Right ventricle myocardium inferior (tissue), 1 donor: ENCODE data around the gene FNBP1. TPM values are rescaled to one million over a fixed set of nuclear protein-coding genes. Genes with fewer than 3 reads are reported as not detected.
A peak's percentile ranks its signal among the peaks of the same experiment; 100 is the strongest.
"Not testable (repeated sequence)": the region's sequence is repeated elsewhere in the genome, so short reads cannot be mapped to it uniquely, and the experiment has no call there.

ENCODE experiments used
- ATAC-seq: fragments of 200-7000 bp; cut with Tn5 transposase; one replicate; pipeline ENCODE4 v1.9.1; 2020; ENCODE audit warnings: mild to moderate bottlenecking, moderate library complexity
- DNase-seq: peaks from one replicate; pipeline ENCODE4 v3.0.0; 2021; ENCODE audit errors: missing footprints
- intact Hi-C: fragments of 100-400 bp; cut with DNase I; formaldehyde crosslinking; loops from one replicate; pipeline ENCODE4 v1.11.0; 2022
- total RNA-seq: library from RNA; stranded (reverse); fragmentation: NEBNext Ultra II Directional; extraction: Animal tissue kit (Norgen Biotek cat#: 25700); gene quantifications from one replicate; pipeline ENCODE4 v1.2.1, GENCODE V29; 2021
- donor health status: DM: no; HTN: yes; CAD: no; lungs with severe emphysema.

The FNBP1 gene
- total RNA-seq, 1 donor from 2014 or later = 24.2 TPM

DNA sequence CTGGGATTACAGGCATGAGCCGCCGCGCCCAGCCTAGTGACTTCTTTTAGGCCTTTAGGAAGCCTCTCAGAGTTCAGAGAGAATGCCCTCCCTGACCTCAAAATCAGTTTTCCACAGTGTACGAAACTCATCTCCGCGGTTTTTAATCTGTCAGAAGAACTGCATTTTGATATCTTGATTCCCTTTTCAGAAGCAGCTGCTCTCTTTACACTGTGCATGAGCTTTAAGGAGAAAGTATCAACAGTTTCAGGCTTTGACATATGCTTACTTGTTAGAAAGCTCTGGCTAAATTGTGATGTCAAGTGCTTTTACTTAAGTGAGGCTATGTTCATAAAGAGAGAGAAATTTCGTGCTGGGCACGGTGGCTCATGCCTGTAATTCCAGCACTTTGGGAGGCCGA is 133.1 kb downstream of the FNBP1 start:
- ATAC-seq (no peak), DNase-seq (no peak)
- intact Hi-C loops = no loop called here

GRCh38 chr9:129908906-129909305 is 134.1 kb downstream of the FNBP1 start:
- intact Hi-C loops = no loop called here
- DNase-seq (no peak), ATAC-seq (no peak)

GRCh38 chr9:129907201-129907600 is 135.8 kb downstream of the FNBP1 start:
- DNase-seq = no peak
- intact Hi-C loops = no loop called here
- no peak for ATAC-seq

- intact Hi-C loops = no loop called here
- no peak for ATAC-seq
These were observed 136.7 kb downstream of the FNBP1 start for GRCh38 chr9:129906298-129906697.

GRCh38 chr9:129904734-129905133 is 138.3 kb downstream of the FNBP1 start:
- DNase-seq (no peak), ATAC-seq (no peak)
- intact Hi-C loops = no loop called here

More at GRCh38 chr9:129906298-129906697, 136.7 kb downstream of the FNBP1 start:
- DNase-seq = no peak

GRCh38 chr9:129902740-129903134 is 140.3 kb downstream of the FNBP1 start:
- intact Hi-C loops = no loop called here
- DNase-seq (no peak), ATAC-seq (no peak)

DNA sequence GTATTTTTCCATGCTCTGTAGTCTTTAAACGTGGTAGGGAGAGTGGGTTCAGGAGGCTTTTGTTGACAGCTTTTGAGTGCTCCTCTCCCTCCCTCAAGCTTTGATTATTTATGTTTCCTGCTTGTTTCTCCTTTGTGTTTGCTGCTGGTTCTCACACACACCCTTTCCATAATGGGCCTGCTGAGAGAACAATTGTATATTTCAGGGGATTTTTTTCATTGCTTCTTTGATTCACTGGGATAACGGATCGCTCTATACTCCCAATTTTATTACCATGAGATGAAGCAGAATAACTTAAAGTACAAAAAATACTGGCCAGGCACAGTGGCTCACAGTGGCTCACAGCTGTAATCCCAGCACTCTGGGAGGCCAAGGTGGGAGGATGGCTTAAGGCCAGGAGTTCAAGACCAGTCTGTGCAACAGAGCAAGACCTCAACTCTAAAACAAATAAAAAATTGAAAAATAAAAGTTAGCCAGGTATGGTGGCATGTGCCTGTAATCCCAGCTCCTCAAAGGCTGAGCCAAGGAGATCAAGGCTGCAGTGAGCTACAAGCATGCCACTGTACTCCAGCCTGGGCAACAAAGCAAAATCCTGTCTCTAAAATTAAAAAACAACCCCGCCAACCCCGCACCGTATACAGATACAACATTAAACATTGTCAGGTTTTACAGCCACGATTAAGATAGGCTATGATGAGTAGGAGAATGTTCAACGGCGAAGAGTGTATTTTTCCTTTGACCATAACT is 140.8 kb downstream of the FNBP1 start:
- intact Hi-C loops = no loop called here
- no peak for DNase-seq
- ATAC-seq = no peak

- ATAC-seq = no peak
- intact Hi-C loops = no loop called here
- no peak for DNase-seq
These were observed 142.5 kb downstream of the FNBP1 start for GRCh38 chr9:129900263-129901027.

DNA sequence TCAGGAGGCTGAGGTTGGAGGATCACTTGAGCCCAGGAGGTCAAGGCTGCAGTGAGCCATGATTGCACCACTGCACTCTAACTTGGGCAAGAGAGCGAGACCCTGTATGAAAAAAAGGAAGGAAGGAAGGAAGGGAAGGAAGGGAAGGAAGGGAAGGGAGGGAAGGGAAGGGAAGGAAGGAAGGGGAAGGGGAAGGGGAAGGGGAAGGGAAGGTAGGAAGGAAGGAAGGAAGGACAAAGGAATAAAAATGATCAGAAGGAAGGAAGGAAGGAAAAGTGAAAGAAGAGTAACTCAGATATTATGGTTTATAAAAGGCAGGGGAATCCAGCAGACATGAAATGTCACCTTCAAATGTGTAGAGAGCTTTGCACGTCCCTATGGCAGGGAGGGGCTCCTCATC is 143.4 kb downstream of the FNBP1 start:
- intact Hi-C loops = no loop called here
- no peak for DNase-seq
- ATAC-seq = no peak

DNA sequence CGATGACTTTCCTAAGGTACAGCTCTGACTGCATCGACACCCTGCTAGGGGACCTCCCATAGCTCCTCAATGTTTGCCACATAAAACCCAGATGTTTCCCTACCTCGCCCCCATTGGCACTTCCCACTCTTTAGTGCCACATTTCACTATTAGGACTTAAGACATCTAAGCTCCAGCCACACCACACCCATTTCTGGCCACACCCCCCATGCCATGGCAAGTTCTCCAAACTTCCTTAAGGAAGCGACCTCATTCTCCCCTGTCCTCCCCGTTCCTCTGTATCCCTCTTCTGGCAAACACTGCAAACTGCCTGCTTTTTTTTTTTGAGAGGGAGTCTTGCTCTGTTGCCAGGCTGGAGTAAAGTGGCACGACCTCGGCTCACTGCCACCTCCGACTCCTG is 144.8 kb downstream of the FNBP1 start:
- intact Hi-C loops = no loop called here
- DNase-seq (no peak), ATAC-seq (no peak)

GRCh38 chr9:129897263-129897662 is 145.7 kb downstream of the FNBP1 start:
- DNase-seq (no peak), ATAC-seq (no peak)
- intact Hi-C loops = no loop called here

GRCh38 chr9:129895376-129896268 is 147.4 kb downstream of the FNBP1 start:
- intact Hi-C loops = no loop called here
- ATAC-seq (no peak), DNase-seq (no peak)

- DNase-seq (no peak), ATAC-seq (no peak)
- intact Hi-C loops = no loop called here
These were observed 148.7 kb downstream of the FNBP1 start for GRCh38 chr9:129894120-129894823.

DNA sequence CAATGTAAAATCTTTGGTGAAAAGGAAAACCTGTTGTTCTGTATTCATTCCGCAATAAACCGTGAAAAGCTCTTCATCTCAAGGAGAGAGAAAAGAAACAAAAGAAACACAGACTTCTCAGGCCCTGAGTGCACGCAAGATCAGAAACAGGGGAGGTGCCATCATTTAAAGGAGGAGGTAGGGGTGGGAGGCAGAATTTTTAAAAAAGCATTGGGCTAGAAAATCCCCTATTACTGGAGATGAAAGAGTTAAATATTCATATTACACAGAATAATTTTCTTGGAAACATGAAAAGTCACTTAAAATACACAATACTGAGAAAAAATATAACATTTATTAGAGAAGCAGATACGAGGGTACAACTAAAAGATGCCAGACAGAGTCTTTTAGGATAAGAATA is 151.4 kb downstream of the FNBP1 start:
- ATAC-seq (no peak), DNase-seq (no peak)
- intact Hi-C loops = no loop called here

GRCh38 chr9:129890718-129891299 is 152.2 kb downstream of the FNBP1 start:
- intact Hi-C loops, DNase-seq, ATAC-seq: not testable (repeated sequence)

GRCh38 chr9:129889941-129890717 is 152.9 kb downstream of the FNBP1 start:
- DNase-seq = peak; percentile 73
- no peak for ATAC-seq
- intact Hi-C loops = loop anchor here (5.0 kb wide), 2 partner anchors 72 to 347 kb away; no protein-coding TSS in a partner anchor

DNA sequence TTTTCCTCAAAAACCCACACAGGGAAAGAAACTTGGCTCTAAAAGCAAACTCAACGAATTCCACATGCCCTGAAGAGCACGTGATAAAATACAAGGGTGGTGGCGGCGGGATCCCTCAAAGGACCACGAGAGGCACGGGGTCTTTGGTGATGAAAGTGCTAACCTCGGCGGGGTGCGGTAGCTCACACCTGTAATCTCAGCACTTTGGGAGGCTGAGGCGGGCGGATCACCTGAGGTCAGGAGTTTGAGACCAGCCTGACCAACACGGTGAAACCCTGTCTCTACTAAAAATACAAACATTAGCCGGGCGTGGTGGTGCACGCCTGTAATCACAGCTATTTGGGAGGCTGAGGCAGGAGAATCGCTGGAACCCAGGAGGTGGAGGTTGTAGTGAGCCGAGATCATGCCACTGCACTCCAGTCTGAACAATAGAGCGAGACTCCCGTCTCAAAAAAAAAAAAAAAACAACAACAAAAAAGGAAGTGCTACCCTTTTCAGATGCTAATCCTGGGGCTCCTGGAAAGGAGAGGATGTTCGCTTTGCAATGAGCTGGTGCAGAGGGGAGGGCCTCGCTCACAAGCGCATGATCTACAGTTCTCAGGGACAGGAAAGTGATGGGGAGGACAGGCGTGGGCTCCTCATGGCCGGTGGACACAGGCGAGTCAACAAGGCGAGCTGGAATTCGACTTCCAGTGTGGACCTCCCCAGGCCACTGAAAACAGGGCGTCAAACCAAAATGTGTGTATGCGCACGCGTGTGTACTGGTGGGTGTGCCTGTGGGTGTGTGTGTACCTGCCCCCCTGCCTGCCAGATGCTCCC is 153.7 kb downstream of the FNBP1 start:
- ATAC-seq = no peak
- DNase-seq = no peak
- intact Hi-C loops = loop anchor here (5.0 kb wide), 2 partner anchors 73 to 348 kb away; no protein-coding TSS in a partner anchor
